Measurements from ENCODE around the gene C4orf50.

The C4orf50 gene

DNA sequence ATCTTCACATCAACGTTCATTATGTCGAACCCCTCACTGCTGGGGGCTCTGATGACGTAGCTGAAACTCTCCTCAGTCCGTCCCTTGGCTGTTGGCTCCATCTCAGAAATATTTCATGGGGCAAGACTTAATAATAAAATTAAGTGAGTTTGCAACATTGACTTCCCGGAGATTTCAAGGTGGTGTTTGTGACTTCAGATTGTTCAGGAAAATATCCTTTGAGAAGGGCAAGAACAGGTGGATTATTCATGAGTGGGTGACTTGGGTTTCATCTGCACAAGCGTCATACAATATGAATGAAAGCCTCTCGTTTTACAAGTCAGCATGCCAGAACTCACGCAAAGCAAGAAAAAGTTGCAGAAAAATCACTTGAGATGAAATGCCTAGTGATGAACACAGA, at the start of gene C4orf50:
Gene C4orf50 (minus strand): TSS at position 101 of the 400 bp plus-strand sequence.
- no peak for DNase-seq

DNA sequence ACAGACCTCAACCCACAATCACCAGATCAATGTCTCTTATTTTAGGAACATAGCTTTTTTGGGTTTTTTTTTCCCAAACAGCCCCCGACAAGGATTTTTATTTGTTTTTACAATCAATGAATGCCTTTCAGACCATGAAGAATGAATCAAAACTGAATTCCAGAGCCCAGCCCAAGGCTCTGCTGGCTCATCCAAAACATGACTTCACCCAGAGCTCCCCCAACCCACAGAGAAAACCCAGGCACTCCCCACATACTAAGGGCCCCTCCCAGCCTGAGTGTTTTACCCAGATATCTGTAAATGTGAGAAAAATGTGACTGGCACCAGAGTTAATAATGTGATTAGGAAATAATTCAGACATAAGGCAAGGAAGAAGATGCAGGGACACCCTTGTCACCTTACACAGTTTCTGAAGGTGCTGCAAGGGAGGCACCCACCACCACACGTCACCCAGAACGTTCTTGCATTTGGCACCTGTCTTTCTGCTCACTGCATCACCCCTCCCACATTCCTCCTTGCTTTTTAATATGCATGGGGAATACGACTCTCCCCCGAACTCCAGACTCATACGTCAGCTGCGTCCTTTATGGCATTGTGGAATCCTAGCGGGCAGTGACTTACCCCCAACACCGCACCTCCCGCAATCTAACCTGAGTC, 47.8 kb upstream of the C4orf50 start:
- DNase-seq = no peak

DNA sequence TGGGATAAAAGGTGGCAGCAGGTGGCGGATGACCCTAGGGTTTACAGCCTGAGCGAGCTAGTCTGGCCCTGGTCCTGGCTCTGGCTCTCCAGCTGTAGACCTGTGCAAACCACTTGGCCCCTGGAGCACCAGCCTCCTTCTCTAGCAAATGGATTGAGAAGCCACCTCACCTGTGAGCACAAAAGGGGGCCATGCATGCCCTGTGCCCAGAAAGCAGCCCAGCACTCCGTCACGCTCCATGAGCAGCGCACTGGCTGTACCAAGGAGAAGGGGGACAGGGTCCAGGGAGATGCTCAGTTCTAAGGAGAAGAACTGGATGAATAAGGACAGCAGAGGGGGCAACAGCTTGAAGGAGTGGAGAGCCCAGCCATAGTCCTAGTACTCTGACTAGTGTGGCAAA, 46.9 kb upstream of the C4orf50 start:
- DNase-seq = no peak

DNA sequence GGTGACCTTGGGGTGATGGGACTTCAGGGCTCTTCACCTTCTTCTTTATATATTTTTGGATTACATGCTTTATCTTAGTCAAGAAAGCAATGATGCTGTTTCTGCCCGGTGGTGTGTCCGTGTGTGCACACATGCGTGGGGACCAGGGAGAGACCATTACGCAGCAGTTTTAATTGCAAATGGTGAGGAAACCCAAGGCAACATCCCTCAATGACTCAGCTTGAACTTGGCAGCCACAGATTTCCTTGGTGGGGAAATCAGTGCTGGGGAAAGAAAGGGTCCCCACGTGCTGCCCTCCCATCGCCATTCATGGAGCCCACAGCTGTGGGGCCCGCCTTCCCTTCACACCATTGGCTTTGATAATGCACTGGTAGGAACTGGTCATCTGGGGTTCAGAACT, 46.2 kb upstream of the C4orf50 start:
- no peak for DNase-seq

- DNase-seq = no peak
Observed at GRCh38 chr4:6063684-6064083, 45.5 kb upstream of the C4orf50 start.

DNA sequence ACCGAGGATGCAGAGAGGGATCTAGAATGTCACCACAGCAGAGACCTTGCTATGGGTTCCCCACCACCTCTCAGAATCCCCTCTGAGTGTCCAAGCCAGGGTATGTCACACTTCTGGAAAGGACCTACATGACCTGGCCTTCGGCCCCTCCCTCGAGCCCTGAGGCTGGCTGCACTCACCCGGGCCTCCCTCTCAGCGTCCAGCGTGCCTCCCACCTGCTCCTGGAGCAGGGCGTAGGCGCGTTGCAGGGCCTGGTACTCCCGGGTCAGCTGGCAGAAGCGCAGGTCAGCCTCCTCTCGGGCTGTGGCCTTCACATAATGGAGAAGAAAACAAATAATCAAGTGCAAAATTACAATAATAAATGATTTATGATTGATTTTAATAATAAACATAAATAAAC, 43.9 kb upstream of the C4orf50 start:
- no peak for DNase-seq

DNA sequence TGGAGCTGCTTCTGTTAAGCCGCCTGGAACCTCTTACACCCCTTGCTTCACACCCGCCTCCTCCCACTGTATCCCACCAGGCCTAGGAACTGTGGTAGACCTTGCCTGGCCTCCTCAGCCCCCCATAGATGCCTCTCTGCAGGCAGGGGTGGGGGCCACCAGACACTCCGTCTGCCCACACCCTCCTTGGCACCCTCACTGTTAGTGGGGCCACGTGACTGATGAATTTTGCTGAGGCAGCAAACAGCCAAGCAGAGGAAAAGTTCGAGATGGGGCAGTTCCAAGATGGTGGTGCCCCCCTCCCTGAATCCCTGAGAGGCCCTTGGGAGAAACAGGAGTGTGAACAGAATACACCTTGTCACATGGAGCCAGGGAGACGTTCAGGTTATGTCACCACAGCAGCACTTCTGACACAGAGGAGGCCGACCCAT, 41.2 kb upstream of the C4orf50 start:
- no peak for DNase-seq

DNA sequence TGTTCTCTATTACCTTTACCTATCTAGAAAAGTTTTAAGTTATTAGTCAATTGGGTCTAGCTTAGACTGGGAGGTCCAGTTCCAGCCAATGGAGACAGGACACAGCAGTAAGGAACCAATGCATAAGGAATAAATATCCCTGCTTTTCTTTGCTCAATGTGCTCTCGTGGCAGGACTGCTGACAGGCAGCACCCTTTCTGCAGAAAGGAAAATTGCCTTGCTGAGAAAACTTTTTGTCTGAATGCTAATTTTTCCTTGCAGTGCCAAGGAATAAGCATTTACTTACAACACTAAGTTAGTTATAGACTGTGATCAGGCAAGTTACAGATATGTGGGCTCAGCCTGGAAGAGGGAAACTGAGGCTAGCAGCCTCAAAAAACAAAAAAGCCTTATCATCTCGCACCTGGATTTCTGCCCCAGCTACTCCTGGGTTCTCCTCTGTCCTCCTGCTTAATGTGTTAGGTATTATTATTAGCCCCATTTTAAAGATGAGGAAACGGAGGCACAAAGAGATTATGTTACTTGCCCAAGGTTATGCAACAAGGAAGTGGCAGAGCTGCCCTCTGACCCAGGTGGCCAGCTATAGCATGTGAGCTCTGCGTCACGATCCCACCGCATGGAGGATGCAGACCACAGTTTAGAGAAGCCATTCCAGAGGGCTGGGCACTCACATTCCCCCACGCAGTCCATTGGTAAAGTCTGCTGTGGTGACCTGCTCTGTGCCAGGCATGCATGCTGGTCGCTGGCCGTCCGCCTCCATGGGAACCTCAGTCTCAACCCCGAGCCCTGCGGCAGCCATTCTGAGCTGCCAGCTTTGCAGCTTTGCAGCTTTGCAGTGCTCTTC, 40.5 kb upstream of the C4orf50 start:
- no peak for DNase-seq

DNA sequence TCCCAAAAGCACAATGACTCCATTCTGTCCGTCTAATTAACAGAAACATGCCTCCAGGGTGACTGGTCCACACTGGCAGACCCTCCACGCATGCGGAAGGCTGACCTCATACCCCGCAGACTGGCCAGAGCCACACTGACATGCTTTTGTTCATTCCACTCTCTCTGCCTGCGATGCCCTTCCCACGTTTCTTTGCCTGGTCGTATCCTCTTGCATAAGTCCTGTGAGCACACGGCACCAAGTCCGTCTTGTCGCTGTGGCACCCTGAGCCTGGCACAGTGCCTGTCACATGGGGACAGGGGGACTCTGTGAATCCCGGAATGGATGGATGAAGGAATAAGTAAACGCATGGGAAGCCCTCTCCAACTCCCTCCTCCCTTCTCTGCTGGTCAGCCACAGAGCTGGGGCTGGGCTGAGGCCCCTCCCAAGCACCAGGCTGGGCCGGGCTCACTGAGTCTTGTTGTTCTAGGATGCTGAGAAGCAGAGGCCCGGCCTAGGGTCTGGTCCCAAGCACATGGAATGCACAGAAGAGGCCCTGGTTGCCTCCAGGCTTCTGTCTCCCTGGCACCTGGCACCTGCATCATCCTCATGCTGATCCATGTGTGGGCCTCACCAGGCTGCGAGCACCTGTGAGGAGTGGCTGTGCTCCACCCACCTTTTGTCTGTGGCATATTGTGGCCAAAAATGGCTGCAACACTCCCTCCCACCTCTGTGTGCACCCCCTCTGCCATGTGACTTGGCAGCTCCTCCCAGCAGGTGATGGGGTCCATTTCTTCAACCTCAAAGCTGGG, 38.9 kb upstream of the C4orf50 start:
- no peak for DNase-seq

DNA sequence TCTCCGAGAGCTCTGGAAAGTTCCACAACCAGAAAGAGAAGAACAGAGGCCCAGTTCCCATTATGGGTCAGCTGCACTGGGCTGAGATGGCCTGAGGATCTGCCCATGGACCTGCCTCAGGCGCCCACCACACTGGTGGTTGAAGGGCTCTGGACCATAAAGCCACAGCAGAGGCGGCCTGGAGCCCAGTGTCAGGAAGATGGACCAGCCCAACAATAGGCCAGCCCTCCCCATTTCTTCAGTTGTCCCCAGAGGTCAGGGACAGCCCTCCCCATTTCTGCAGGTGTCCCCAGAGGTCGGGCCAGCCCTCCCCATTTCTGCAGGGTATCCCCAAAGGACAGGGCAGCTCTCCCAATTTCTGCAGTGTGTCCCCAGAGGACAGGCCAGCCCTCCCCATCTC, 37.2 kb upstream of the C4orf50 start:
- no peak for DNase-seq

DNA sequence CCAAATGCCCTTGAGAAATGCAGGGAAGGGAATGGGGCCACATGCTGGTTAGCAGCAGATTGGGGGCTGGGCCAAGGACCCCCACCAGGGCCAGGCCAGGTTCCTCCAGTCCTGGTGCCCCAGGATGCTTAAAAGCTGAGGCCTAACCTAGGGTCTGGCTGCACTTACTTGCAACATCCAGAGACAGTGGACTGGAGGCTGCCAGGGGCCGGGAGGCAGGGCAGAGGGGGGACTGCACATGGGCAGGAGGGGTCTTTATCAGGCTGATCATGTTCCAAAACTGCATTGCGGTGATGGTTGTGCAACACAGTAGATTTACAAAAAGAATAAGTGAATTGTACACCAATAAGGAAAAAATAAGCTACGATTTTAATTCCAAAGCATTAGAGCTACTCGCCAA, 36.8 kb upstream of the C4orf50 start:
- no peak for DNase-seq

DNA sequence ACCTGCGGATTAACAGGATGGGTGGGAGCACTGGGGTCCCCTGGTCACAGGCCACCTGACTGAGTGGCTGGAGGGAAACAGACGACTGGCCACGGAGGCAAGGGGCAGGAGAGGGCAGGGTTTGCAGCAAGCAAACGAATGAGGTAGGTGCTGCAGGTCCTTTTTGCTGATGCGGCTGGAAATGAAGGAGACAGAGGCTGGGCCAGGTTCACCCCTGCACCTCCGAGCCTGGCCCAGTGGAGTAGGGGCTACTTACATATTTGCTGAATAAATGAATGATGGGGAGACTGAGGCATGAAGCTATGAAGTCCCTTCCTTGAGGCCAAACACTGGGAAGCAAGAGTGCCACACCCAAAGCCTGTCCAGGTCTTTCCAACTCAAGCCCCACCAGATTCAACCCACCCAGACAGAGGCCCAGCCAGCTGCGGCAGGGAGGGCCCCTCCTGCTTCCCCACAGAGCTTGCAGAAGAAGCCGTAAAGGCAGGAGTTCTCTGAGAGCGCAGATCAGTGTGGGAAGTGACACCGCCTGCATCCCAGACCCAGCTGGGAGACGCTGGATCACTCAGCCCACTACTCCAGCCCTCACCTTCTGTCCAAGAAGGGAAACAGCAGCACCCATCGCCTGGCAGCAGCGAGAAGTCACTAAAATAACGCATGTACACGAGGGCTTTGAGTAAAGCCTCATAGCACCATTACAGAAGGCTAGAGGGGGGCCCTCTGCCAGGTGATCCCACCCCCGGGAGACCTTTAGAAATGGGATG, 36.1 kb upstream of the C4orf50 start:
- DNase-seq = no peak

DNA sequence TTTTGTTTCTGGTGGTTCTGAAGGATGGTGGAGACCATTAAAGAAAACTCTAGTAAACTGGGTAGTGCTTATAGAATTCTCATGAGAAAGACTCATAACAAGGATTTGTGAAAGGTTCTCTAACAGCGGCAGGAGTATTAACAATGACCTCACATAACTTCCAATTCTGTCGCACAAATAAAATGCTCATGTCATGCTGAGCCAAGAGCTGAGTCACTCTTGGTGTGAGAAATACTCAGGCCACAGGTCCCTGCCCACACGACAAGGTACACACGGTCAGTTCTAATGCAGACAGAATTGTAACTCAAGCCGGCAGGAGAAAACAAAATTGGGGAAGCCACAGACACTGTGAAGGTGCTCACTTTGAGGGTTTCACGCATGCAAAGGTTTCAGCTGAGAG, 34.4 kb upstream of the C4orf50 start:
- no peak for DNase-seq

GRCh38 chr4:6050551-6050950, 32.3 kb upstream of the C4orf50 start:
- no peak for DNase-seq

- DNase-seq = no peak
Observed at GRCh38 chr4:6049985-6050384, 31.8 kb upstream of the C4orf50 start.

DNA sequence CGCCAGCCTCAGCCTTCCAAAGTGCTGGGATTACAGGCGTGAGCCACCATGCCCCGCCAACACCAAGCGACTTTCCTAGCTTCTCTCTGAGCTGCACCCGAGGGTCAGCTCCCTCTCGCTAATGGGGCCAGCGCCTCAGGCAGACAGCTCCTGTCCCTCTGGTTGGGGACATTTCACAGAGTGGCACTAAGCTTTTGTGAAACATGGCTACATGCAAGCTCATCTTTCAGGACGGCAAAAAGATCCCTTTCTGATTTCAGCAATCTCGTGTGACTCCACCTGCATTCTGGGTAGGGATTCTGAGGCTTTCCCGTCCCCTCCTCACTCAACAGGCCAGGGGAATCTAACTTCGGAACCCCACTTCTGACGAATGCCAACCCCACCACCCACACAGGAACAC, 31.0 kb upstream of the C4orf50 start:
- DNase-seq = no peak

DNA sequence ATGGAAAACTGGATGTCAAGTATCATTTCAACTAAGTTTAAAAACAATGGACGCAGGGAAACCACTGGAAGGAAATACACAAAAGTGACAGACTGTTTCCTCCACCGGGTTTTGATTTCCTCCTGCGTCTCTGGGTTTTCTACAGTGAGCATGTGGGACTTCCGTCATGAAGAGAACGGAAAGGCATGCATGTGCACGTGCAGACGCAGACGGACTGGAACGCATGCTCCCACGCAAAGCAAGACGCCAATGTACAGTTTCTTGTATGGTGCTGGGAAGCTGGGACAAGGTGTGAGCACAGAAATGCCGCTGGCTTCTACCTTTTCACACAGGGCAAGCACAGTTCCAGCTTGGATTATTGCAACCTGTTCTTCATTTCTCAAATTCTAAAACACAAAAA, 30.3 kb upstream of the C4orf50 start:
- DNase-seq = no peak

GRCh38 chr4:6047130-6047673, 29.0 kb upstream of the C4orf50 start:
- DNase-seq = no peak

DNA sequence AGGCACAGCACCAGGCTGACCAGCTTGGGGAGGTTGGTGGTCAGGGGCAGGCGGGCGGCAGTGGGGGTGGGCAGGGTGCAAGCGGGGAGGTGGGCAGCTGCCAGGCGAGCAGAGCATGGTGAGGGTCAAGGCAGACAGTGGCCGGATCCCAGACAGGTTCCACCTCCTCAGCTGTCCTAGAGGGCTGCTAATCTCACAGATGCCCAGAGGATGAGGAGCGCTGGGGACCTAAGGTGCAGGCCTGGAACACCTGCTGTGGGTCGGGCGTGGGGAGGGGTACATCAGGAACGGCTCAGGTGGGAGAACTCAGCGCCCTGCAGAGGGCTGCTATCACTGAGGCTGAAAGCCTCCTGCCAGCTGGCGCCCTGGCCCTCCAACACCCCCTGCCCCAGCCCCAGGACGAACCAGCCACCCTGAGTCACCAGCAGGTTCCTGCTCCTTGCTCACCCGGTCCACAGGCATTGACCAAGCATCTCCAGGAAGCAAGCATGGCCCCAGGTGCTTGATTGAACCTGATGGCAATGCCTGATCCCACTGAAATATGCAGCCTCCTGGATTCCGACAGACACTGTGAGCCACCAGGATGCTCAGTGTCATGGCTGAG, 28.4 kb upstream of the C4orf50 start:
- DNase-seq = no peak

DNA sequence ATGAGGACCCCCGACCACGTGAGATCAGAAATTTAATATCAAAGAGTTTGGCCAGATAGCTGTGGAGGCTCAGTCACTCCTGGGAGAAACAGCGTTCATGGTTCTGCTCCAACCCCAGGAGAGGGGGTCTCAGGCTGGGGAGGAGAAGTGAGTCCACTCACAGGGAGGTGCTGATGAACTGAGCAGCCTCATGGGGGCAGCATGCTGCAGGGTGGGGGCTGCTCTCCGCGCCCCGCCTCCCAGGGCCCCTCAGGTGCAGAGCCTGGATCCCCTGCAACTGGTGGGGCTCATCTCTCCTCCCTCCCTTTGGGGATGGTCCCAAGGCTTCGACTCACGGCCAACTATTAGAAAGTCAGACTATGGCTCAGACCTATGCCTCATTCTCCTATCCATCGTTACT, 26.6 kb upstream of the C4orf50 start:
- DNase-seq = no peak

DNA sequence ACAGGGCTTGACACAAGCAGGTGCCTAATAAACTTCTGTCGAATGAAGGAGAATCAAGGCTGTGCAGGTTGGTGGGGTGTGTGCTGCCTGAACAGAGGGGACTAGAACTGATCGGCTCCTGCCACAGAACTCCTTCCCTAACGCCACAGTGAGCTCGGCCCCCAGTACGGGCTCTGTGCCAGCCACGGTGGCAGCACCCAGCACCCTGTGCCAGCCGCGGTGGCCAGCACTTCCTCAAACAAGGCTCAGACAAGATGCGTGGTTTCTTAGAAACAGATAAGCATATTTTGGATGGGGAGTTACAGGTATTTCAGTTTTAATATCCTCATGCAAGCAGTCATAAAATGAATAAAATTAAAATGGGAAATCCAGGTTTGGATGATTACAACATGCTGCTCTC, 26.0 kb upstream of the C4orf50 start:
- no peak for DNase-seq

DNA sequence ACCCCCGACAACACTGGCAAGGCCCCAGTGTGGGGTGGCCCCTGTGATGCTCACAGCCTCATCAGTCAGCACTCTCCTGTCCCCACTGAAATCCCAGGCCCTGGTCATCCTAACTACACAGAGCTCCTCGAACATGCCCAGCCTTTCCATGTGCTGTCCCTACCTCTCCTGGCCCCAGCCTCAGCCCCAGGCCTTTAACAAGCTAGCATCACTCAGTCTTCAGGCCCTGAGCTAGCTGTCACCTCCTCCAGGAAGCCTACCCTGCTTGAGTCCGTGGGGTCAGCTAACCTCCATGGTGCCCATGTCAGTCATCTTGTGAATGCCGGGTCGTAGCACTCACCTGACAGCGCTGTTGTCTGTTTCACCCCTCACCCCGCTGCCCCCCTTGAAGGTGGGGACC, 25.6 kb upstream of the C4orf50 start:
- no peak for DNase-seq
